ENCODE measurements around the gene SMARCA2. TPM values are rescaled to one million over a fixed set of nuclear protein-coding genes. Genes with fewer than 3 reads are reported as not detected.

The SMARCA2 gene
- total and polyA plus RNA-seq, 10 of the 15 experiments (the other 5 are each of a cell fraction or from before 2014, with no cell fraction given) = 100 to 392 (median 204) TPM

GRCh38 chr9:2164268-2164667 lies 149.1 kb downstream of the SMARCA2 start (continued):
- TF ChIP-seq, protein P1, sequence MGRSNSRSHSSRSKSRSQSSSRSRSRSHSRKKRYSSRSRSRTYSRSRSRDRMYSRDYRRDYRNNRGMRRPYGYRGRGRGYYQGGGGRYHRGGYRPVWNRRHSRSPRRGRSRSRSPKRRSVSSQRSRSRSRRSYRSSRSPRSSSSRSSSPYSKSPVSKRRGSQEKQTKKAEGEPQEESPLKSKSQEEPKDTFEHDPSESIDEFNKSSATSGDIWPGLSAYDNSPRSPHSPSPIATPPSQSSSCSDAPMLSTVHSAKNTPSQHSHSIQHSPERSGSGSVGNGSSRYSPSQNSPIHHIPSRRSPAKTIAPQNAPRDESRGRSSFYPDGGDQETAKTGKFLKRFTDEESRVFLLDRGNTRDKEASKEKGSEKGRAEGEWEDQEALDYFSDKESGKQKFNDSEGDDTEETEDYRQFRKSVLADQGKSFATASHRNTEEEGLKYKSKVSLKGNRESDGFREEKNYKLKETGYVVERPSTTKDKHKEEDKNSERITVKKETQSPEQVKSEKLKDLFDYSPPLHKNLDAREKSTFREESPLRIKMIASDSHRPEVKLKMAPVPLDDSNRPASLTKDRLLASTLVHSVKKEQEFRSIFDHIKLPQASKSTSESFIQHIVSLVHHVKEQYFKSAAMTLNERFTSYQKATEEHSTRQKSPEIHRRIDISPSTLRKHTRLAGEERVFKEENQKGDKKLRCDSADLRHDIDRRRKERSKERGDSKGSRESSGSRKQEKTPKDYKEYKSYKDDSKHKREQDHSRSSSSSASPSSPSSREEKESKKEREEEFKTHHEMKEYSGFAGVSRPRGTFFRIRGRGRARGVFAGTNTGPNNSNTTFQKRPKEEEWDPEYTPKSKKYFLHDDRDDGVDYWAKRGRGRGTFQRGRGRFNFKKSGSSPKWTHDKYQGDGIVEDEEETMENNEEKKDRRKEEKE (IDR thresholded peaks at IDR 0.05) = no peak
- TF ChIP-seq SPI1 (IDR thresholded peaks at IDR 0.05; ENCODE audit: borderline replicate concordance, insufficient read depth, low read depth, low read length) (no peak), SMAD5 (IDR thresholded peaks at IDR 0.05; ENCODE audit: low read depth) (no peak), TCF7 (IDR thresholded peaks at IDR 0.05; ENCODE audit: borderline replicate concordance) (no peak), POLR2AphosphoS2 (IDR thresholded peaks at IDR 0.05; ENCODE audit: low read depth, low read length) (no peak), ZSCAN29 (IDR thresholded peaks at IDR 0.05) (no peak), HSF1 (IDR thresholded peaks at IDR 0.05; ENCODE audit: low read depth, low read length) (no peak), IKZF2 (IDR thresholded peaks at IDR 0.05) (peak; percentile 54 to 56; a peak in 3 of 4 replicates), SREBF1 (IDR thresholded peaks at IDR 0.05; ENCODE audit: low read length) (no peak), EP300 (IDR thresholded peaks at IDR 0.05; ENCODE audit: borderline replicate concordance in 1 of 2, control insufficient read depth in 1 of 2, low read depth in 2 of 2, low read length in 2 of 2) (no peak)
- TF ChIP-seq, protein P2, sequence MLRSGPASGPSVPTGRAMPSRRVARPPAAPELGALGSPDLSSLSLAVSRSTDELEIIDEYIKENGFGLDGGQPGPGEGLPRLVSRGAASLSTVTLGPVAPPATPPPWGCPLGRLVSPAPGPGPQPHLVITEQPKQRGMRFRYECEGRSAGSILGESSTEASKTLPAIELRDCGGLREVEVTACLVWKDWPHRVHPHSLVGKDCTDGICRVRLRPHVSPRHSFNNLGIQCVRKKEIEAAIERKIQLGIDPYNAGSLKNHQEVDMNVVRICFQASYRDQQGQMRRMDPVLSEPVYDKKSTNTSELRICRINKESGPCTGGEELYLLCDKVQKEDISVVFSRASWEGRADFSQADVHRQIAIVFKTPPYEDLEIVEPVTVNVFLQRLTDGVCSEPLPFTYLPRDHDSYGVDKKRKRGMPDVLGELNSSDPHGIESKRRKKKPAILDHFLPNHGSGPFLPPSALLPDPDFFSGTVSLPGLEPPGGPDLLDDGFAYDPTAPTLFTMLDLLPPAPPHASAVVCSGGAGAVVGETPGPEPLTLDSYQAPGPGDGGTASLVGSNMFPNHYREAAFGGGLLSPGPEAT (IDR thresholded peaks at IDR 0.05; ENCODE audit: low read depth) = no peak

Measured in GM12878 (cell line).